Measurements from ENCODE around the gene PDLIM7. TPM values are rescaled to one million over a fixed set of nuclear protein-coding genes. Genes with fewer than 3 reads are reported as not detected.

Gene PDLIM7
- total and polyA plus RNA-seq, 2 donors (not counting 3 experiments of a cell fraction or from before 2014, with no cell fraction given), result 314 to 318 TPM

DNA sequence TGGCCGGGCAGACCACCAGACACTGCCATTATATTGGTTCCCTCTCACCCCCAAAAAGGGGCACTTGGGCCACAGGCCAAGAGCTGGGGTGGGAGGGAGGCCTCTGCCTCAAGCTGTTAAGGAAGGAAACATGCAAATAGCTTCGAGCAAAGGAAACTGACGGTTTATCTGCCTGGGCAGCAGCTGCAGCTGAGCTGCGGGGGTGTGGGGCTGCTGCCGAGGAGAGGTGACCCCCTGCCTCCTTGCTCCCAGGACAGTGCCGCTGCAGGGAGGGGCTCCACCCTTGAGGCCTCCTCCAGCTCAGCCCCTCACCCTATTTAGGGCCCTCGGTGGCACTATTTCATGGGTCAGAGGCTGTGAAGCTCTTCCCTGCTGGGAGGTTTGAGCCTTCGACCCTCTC lies 11.4 kb upstream of the PDLIM7 start:
- FAIRE-seq, result no peak
- Histone ChIP-seq H3K36me3 (ENCODE audit: control insufficient read depth in 2 of 2, extremely low read depth in 1 of 2, insufficient read depth in 2 of 2, low read length in 2 of 2) (peaks cover 9 to 28% of the 10 kb centered on the region in 2 experiments), H3K9ac (replicated peaks; ENCODE audit: extremely low read depth, insufficient read depth, low read length) (no peak overlapping the region), H3K79me2 (ENCODE audit: control insufficient read depth, insufficient read depth, low read length) (no peaks in the 10 kb centered on the region), H3K27me3 (ENCODE audit: control insufficient read depth in 2 of 2, insufficient read depth in 2 of 2, low read length in 2 of 2) (no peaks in the 10 kb centered on the region), H3K4me3 (replicated peaks in 1 of 3; ENCODE audit: insufficient read depth in 1 of 3, low read depth in 1 of 3, low read length in 3 of 3) (no peak overlapping the region), H3K4me1 (ENCODE audit: control insufficient read depth, extremely low read depth, insufficient read depth, low read length) (peaks cover 9% of the 10 kb centered on the region), H3K4me2 (ENCODE audit: insufficient read depth, low read length) (no peak overlapping the region), H4K20me1 (replicated peaks; ENCODE audit: control insufficient read depth, extremely low read depth, insufficient read depth, low read length) (no peaks in the 10 kb centered on the region), H3K9me1 (replicated peaks; ENCODE audit: control insufficient read depth, extremely low read depth, insufficient read depth, low read length) (no peaks in the 10 kb centered on the region), H2AFZ (ENCODE audit: low read depth, low read length) (no peak overlapping the region), H3K9me3 (replicated peaks; ENCODE audit: control insufficient read depth, insufficient read depth, low read length) (no peaks in the 10 kb centered on the region), H3K27ac (ENCODE audit: insufficient read depth, low read depth, low read length) (no peak overlapping the region)
- CTCF ChIA-PET, result interaction anchor here (0.8 to 3.8 kb wide), 4 partner anchors 8 to 118 kb away, joined by 3 to 22 read pairs (median 8); no protein-coding TSS in a partner anchor
- BruUV-seq (replicated peaks), result no TSS peak
- DNase-seq (ENCODE audit: low read depth, low spot score), result peak; percentile 43
- TF ChIP-seq JUN (IDR thresholded peaks at IDR 0.05; ENCODE audit: borderline replicate concordance, insufficient read depth, insufficient read length, low read depth), result no peak
- peak; percentile 25 for TF ChIP-seq POLR2A (IDR thresholded peaks at IDR 0.05; ENCODE audit: low read depth, low read length)
- TF ChIP-seq POLR2AphosphoS5 (IDR thresholded peaks at IDR 0.05; ENCODE audit: insufficient read depth, low read depth, low read length), result no peak
- POLR2A ChIA-PET, result interaction anchor here (0.7 to 2.5 kb wide), 2 partner anchors 12 to 181 kb away, joined by 3 to 15 read pairs; partner anchors contain the start of gene PDLIM7
- intact Hi-C loops (cut with micrococcal nuclease), result loop anchor here (1.0 kb wide), 1 partner anchor 12 kb away; the partner anchor contains the start of gene PDLIM7
- dilution Hi-C loops (cut with MboI; ENCODE audit: extremely low pct_ligation_motif_present, low sequenced_read_pairs), result no loop called here

DNA sequence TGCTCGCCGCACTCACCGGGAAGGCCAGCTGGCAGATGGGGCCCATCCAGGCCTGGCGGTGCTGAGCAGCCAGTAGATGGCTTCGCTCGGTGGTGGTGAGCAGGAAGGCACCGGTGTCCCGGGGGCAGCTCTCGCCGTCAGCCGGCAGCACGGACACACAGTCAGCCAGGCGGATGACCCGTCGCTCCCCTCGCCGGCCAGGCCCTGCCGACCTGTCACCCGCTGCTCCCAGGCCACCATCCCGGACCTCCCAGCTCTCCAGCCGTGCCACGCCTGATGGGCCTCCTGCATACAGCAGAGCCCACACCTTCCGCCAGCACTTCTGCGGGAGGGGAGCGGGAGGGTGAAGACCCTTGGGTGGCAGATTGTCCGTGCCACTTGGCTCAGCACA lies 10.8 kb upstream of the PDLIM7 start:
- ChIA-PET POLR2A (interaction anchor here (2.5 kb wide), 1 partner anchor 11 kb away, joined by 15 read pairs; the partner anchor contains the start of gene PDLIM7), CTCF (interaction anchor here (0.8 to 3.8 kb wide), 5 partner anchors 8 to 118 kb away, joined by 3 to 22 read pairs (median 6); no protein-coding TSS in a partner anchor)

More for the DNA sequence above, 10.8 kb upstream of the PDLIM7 start:
- Histone ChIP-seq H3K9me3 (replicated peaks; ENCODE audit: control insufficient read depth, insufficient read depth, low read length) (no peaks in the 10 kb centered on the region), H4K20me1 (replicated peaks; ENCODE audit: control insufficient read depth, extremely low read depth, insufficient read depth, low read length) (no peaks in the 10 kb centered on the region), H2AFZ (ENCODE audit: low read depth, low read length) (no peak overlapping the region), H3K9me1 (replicated peaks; ENCODE audit: control insufficient read depth, extremely low read depth, insufficient read depth, low read length) (no peaks in the 10 kb centered on the region), H3K4me1 (ENCODE audit: control insufficient read depth, extremely low read depth, insufficient read depth, low read length) (peaks cover 9% of the 10 kb centered on the region), H3K36me3 (ENCODE audit: control insufficient read depth in 2 of 2, extremely low read depth in 1 of 2, insufficient read depth in 2 of 2, low read length in 2 of 2) (peaks cover 9 to 27% of the 10 kb centered on the region in 2 experiments), H3K4me2 (ENCODE audit: insufficient read depth, low read length) (no peak overlapping the region), H3K79me2 (ENCODE audit: control insufficient read depth, insufficient read depth, low read length) (no peaks in the 10 kb centered on the region), H3K4me3 (replicated peaks in 1 of 3; ENCODE audit: insufficient read depth in 1 of 3, low read depth in 1 of 3, low read length in 3 of 3) (no peak overlapping the region), H3K27ac (ENCODE audit: insufficient read depth, low read depth, low read length) (no peak overlapping the region), H3K9ac (replicated peaks; ENCODE audit: extremely low read depth, insufficient read depth, low read length) (no peak overlapping the region), H3K27me3 (ENCODE audit: control insufficient read depth in 2 of 2, insufficient read depth in 2 of 2, low read length in 2 of 2) (no peaks in the 10 kb centered on the region)
- BruUV-seq (replicated peaks), result no TSS peak
- intact Hi-C loops (cut with micrococcal nuclease), result no loop called here
- dilution Hi-C loops (cut with MboI; ENCODE audit: extremely low pct_ligation_motif_present, low sequenced_read_pairs), result no loop called here
- FAIRE-seq (no peak), DNase-seq (ENCODE audit: low read depth, low spot score) (no peak)
- TF ChIP-seq EZH2 (IDR thresholded peaks at IDR 0.05; ENCODE audit: borderline replicate concordance, low read depth, low read length, severe bottlenecking), result no peak
- no peak for TF ChIP-seq POLR2A (IDR thresholded peaks at IDR 0.05; ENCODE audit: low read depth, low read length)
- TF ChIP-seq JUN (IDR thresholded peaks at IDR 0.05; ENCODE audit: borderline replicate concordance, insufficient read depth, insufficient read length, low read depth), result no peak
- TF ChIP-seq POLR2AphosphoS5 (IDR thresholded peaks at IDR 0.05; ENCODE audit: insufficient read depth, low read depth, low read length), result no peak
- TF ChIP-seq, protein P1, sequence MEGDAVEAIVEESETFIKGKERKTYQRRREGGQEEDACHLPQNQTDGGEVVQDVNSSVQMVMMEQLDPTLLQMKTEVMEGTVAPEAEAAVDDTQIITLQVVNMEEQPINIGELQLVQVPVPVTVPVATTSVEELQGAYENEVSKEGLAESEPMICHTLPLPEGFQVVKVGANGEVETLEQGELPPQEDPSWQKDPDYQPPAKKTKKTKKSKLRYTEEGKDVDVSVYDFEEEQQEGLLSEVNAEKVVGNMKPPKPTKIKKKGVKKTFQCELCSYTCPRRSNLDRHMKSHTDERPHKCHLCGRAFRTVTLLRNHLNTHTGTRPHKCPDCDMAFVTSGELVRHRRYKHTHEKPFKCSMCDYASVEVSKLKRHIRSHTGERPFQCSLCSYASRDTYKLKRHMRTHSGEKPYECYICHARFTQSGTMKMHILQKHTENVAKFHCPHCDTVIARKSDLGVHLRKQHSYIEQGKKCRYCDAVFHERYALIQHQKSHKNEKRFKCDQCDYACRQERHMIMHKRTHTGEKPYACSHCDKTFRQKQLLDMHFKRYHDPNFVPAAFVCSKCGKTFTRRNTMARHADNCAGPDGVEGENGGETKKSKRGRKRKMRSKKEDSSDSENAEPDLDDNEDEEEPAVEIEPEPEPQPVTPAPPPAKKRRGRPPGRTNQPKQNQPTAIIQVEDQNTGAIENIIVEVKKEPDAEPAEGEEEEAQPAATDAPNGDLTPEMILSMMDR (IDR thresholded peaks at IDR 0.05; ENCODE audit: extremely low read depth in 1 of 2, insufficient read depth in 1 of 2, low read depth in 1 of 2, low read length in 2 of 2), result no peak
